ENCODE data around the gene RPAIN. TPM values are rescaled to one million over a fixed set of nuclear protein-coding genes. Genes with fewer than 3 reads are reported as not detected.

The RPAIN gene
- total RNA-seq, 2 experiments from 2014 or later, result 52.4 to 53.7 TPM

DNA sequence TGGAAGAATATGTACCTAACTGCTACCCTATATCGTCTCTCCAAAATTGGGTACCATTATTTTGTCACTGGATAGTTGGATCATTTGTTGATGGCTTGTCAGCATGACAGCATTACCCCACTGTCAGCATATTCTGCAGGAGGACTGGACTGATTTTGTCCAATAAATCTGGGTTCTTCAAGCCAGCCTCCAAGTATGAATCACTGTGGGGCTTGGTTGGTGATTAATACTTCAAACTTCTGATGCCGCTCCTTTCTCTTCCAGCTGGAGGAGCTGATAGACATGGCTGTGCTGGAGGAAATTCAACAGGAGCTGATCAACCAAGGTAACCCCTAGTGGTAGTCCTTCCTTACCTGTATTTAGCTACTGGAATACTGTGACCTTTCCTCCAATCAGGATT is 2.5 kb downstream of the RPAIN start:
- ChIA-PET POLR2A (interaction anchor here (1.0 kb wide), 1 partner anchor 8 kb away, joined by 3 read pairs; no protein-coding TSS in a partner anchor), CTCF (interaction anchor here (0.9 kb wide), 1 partner anchor 17 kb away, joined by 9 read pairs; the partner anchor contains the start of gene C1QBP)

DNA sequence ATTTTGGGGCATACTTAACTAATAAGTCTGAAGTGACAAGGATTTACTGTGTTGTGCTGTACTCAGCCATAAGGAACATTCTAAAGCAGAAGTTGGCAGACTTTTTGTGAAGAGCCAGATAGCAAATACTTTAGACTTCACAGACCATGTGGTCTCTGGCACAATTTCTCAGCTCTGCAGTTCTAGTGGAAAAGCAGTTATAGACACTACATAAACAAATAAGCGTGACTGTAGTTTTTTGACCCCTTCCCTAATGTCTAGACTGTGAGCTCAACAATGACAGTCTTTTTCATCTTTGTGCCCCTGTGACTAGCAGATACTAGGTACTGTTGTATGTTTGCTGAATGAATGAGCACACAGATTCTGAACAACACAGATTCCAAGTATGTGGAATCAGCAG is 4.9 kb downstream of the RPAIN start:
- CTCF ChIA-PET, result no interaction called here
- POLR2A ChIA-PET, result interaction anchor here (0.7 kb wide), 1 partner anchor 11 kb away, joined by 5 read pairs; no protein-coding TSS in a partner anchor

DNA sequence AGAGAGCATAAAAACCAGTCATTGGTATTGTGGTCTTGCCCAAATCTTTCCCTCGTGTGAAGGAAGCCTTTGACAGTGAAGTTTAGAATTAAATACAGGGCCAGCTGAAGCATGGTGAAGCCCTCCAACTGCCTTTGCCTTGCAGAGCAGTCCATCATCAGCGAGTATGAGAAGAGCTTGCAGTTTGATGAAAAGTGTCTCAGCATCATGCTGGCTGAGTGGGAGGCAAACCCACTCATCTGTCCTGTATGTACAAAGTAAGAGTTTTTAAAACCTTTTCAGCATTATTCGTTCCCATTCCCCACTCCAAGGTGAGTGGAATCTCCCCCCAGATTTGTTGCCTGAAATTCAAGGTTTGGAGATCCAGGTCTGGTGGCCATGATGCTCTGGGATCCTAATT is 5.8 kb downstream of the RPAIN start:
- ChIA-PET POLR2A (interaction anchor here (1.1 kb wide), 1 partner anchor 11 kb away, joined by 3 read pairs; no protein-coding TSS in a partner anchor), CTCF (interaction anchor here (6.1 kb wide), 1 partner anchor 13 kb away, joined by 31 read pairs; the partner anchor contains the start of gene C1QBP)

DNA sequence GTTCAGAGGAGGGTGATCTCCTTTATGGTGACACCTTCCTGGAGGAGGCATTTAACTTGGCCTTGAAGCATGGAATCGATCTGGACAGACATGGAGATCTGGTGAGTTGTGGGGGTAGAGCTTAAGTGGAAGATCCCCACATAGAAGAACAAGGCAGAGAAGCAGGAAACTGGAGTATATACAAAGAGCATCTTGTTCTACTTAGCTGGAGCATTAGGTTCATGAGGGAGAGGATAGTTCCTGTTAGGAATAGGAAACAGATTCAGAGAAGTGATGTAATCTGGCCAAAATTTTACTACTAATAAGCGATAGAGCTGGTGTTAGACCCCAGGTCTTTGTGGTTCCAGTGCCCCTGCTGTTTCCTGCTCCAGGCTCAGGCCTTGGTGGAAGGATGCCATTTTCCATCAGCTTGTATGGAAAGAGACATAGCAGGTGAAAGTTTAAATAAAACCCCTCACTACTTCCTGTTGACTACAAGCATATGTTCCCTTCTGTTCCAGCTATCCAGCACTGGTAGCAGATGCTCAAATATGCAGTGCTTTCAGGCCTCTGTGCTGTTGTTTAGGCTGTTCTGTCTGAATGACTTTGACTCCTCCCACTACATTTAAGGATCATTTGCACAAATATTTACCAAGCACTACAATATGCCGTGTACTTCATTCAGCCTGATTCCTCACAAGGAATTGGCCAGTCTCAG is 9.4 kb downstream of the RPAIN start:
- POLR2A ChIA-PET, result interaction anchor here (0.6 kb wide), 1 partner anchor 13 kb away, joined by 4 read pairs; no protein-coding TSS in a partner anchor
- CTCF ChIA-PET, result interaction anchor here (6.1 kb wide), 1 partner anchor 9 kb away, joined by 31 read pairs; the partner anchor contains the start of gene C1QBP

DNA sequence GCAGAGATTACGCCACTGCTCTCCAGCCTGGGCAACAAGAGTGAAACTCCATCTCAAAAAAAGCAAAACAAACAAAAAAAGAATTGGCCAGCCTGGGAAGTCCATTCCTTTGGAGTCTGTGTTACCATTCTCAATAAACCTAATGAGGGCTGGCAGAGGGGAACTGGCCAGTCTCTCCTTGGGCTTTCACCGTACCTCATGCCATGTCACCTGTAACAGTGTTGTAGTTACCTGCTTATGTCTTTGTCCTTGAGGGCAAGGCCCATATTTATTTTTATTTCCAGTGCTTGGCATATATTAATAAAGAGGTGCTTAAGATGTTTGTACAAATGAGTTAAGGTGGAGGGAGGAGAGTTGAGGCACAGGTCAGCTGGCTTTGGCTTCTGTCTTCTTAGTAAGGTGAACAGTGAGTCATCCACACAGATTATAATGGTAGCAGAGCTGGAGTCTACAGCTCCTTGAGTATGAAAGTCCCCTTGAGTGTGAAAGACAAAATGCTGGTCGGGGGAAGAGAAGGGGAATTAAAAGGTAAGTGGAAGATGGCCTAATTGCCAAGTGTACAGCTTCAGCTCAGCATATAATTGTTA is 10.5 kb downstream of the RPAIN start:
- CTCF ChIA-PET, result interaction anchor here (6.1 kb wide), 1 partner anchor 8 kb away, joined by 31 read pairs; the partner anchor contains the start of gene C1QBP
- POLR2A ChIA-PET, result interaction anchor here (0.6 to 1.3 kb wide), 2 partner anchors 8 to 96 kb away, joined by 3 to 5 read pairs; no protein-coding TSS in a partner anchor

DNA sequence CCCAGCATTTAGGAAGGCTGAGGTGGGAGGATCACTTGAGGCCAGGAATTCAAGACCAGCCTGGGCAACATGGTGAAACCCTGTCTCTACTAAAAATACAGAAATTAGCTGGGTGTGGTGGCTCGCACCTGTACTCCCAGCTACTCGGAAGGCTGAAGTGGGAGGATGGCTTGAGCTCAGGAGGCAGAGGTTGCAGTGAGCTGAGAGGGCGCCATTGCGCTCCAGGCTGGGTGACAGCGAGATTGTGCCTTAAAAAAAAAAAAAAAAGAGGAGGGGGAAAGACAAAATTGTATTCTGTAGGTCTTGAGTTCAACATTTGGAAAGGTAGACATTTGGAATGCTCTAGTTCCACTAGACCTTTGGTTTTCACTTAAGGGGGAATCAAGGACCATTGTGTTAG is 11.3 kb downstream of the RPAIN start:
- ChIA-PET POLR2A (interaction anchor here (0.6 to 1.3 kb wide), 3 partner anchors 9 to 96 kb away, joined by 3 to 5 read pairs (median 3); no protein-coding TSS in a partner anchor), CTCF (interaction anchor here (6.1 kb wide), 1 partner anchor 8 kb away, joined by 31 read pairs; the partner anchor contains the start of gene C1QBP)

DNA sequence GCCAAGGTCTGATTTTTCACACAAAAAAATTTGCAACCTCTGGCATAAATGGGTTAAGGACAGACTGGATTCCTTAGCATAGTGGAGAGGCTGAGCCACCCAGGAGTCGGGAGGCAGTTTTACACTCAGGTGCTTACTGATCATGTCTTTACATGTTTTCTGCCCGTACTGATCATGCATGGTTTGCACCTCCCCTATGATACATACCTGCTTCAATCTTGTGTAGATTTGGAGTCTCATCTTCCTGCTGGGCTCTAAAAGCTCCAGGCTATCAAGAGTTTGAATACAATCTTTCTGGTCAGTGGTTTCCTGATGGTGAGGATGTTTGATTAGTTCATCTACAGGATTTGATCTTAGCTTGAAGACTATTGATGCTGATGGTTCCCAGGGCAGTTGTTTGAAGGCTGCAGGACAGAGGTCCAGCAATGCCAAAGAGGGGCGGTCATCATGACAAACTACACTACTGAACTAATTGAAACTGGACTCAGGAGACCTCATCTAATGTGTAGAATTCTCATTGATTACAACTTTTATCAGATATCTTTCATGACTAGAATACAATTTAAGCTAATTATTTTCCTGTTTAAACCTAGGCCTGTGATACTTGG is 12.1 kb downstream of the RPAIN start:
- POLR2A ChIA-PET, result no interaction called here
- CTCF ChIA-PET, result interaction anchor here (1.2 kb wide), 1 partner anchor 18 kb away, joined by 3 read pairs; no protein-coding TSS in a partner anchor

DNA sequence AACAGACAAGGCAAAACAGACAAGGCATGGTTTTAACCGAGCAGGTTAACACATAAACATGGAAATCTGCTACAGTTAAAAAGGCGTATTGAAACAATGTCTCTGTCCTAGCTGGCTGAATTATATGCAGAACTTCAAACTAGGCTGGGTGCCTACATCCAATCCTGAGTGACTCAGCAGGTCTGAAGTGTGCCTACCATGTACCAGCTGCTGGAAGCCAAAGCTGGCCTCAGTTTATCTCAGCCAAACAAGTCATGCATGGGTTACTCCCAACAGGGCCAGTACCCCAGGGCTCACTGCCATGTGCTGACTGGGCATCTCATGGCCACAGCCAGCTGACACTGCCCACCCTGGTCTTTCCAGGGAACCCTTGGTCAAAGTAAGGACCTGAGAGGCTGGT is 15.0 kb downstream of the RPAIN start:
- CTCF ChIA-PET, result no interaction called here

DNA sequence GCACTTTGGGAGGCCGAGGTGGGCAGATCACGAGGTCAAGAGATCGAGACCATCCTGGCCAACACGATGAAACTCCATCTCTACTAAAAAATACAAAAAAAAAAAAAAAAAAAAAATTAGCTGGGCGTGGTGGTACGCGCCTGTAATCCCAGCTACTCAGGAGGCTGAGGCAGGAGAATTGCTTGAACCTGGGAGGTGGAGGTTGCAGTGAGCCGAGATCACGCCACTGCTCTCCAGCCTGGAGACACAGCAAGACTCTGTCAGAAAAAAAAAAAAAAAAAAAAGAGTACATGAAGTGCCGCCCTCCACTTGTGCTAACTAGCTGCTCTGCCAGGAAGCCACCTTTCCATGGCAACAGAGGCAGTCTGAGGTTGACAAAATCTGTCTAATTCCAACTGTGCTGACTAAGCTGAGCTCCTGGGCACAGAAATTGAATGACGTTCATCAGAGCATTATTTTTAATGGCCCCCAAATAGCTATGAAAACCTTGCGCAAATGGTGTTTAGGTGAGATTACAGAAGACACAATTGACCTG is 15.9 kb downstream of the RPAIN start:
- ChIA-PET POLR2A (interaction anchor here (0.6 to 1.6 kb wide), 2 partner anchors 11 to 16 kb away, joined by 5 to 9 read pairs; partner anchors contain the start of genes NUP88 and RPAIN), CTCF (interaction anchor here (0.6 kb wide), 1 partner anchor 109 kb away, joined by 4 read pairs; no protein-coding TSS in a partner anchor)

More for the DNA sequence above, 15.0 kb downstream of the RPAIN start:
- POLR2A ChIA-PET, result no interaction called here

DNA sequence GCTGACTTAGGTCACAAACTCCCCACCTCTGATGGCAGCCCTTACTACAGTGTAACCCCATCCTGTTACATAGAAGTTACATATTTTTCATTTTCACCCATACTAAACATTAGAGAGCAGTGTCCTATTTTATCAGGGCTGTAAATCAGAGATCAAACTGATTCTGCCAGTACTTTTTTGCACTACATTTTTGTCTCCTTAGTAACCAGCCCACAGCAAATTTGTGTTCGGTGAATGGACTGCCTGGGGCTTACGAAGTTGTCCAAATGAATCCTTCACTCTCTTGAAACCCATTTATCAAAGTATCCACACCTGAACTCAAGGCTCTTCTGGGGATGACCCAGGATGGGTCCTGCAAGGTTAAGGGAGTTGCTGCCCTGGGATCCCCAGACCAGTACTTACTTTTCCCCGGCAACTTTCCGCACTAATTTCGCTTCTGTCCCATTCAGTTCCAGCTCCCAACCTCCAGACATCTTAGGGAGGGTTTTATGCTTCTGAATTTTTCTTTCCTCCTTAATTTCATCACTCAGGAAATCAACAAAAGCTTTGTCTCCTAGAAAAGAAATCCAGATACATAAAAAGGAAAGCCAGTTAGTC is 17.8 kb downstream of the RPAIN start:
- ChIA-PET CTCF (interaction anchor here (4.0 kb wide), 1 partner anchor 9 kb away, joined by 31 read pairs; no protein-coding TSS in a partner anchor), POLR2A (no interaction called here)

DNA sequence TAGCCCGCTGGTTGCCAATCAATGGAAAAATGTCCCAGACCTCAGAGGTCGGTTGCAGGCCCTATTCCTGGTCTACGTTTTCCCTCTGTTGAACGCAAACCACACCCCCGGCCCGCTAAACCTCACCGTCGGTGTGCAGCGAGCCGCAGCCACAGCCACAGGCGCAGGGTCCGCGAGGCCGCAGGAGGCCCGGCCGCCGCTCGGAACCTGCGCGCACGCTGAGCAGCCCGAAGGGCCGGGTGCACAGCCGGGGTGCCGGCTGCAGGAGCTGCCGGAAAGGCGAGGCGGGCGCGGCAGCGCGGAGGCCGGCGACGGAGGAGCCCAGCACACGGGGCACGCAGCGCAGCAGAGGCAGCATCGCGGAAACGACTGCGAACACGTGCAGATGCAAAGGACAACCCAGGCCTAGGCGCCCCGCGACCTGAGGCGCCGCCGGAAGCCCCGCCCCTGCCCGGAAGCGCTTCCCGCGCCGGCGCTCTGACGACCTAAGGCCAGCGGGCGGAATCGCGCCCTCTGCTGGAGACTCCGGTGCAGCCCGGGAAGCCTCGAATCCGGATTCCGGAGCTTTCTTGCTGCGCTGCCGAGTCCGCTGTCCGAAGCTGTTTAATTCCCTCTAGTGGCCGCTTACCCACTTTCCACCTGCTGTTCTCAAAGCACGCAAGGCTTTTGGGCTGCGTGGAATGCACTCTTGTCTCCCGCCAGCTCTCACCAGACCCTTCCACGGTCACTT is 18.9 kb downstream of the RPAIN start, which contains the start of gene C1QBP:
Gene C1QBP (minus strand): TSS at position 440 of the 730 bp plus-strand sequence. CDS start 82 bp downstream, at position 358.
- CTCF ChIA-PET, result interaction anchor here (0.6 to 4.0 kb wide), 19 partner anchors 10 to 247 kb away, joined by 3 to 31 read pairs (median 4); partner anchors contain the start of genes DHX33, NUP88 and ZNF594
- POLR2A ChIA-PET, result interaction anchor here (0.6 to 1.4 kb wide), 6 partner anchors 19 to 166 kb away, joined by 3 to 6 read pairs (median 4); partner anchors contain the start of genes DERL2, DHX33, MIS12 and NUP88

DNA sequence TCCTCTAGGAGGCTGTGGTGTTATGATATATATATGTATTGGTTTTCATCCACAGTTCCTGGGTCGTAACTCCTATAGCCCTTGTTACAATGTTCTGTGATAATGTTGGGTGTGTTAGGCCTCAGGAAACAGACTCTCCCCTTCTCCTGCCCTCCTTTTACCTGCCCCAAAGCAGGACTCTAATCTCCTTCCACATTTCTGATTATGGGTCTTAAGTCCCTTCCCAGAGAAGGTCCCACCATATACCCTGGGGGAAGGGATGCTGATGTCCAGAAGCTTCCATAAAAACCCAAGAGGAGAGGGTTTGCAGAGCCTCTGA is 19.4 kb downstream of the RPAIN start:
- CTCF ChIA-PET, result interaction anchor here (0.6 to 4.0 kb wide), 19 partner anchors 11 to 248 kb away, joined by 3 to 31 read pairs (median 4); partner anchors contain the start of genes DHX33, NUP88 and ZNF594
- POLR2A ChIA-PET, result interaction anchor here (0.6 to 1.4 kb wide), 6 partner anchors 20 to 167 kb away, joined by 3 to 6 read pairs (median 4); partner anchors contain the start of genes DERL2, DHX33, MIS12 and NUP88

DNA sequence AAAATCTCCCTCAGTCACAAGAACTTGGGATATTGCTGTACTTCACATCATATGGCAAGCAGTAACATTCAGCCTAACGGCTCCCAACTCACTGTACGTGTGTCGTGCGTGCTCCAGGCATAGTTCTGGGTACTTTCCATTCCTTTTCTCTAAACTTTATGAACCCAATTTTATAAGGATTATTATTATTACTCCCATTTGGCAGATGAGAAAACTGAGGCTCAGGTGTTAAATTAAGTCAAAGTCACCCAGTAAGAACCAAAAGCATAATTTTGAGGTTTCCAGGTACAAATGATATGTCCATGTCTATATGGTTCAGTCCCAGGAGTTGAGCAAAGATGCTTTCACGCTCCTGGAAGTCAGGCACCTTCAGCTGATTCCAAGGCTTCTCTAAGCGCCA is 23.7 kb downstream of the RPAIN start:
- POLR2A ChIA-PET, result no interaction called here
- CTCF ChIA-PET, result interaction anchor here (0.9 kb wide), 1 partner anchor 25 kb away, joined by 3 read pairs; the partner anchor contains the start of gene DHX33

DNA sequence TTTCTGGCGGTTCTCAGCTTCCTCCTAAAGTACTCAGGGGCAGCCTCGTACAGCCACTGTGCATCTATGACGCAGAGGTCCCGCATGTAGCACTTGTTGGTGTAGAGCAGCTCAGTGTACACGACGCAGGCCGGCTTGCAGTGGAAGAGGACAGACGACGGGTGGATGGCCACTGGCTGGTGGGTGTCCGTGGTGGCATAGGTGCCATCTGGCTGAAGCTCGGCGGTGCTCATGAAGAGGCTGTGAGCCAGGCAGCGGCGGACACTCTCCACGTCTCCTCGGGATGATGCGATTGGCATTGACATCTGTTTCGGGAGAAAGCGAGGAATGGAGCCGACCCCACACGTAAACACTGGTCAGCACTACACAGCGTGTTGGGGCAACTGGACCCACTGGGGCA is 24.2 kb downstream of the RPAIN start:
- ChIA-PET POLR2A (no interaction called here), CTCF (interaction anchor here (0.9 kb wide), 1 partner anchor 25 kb away, joined by 3 read pairs; the partner anchor contains the start of gene DHX33)

DNA sequence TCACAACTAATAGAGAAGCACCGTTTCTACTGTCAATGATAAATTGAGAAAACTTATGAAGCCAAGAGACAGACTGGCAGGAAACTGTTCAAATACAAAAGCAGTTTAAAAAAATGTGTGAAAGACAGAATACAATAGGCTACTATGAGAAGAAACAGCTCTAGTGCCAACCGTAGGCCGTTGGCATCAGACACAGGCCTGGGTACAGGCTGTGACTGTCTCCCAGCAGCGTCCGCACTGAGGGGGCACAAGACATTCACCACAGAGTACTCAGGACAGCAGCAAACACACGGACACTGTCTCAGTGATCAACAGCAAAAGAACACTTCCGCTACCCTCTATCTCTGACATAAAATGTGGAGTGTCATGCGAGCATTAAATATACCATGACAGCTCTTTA is 26.8 kb downstream of the RPAIN start:
- CTCF ChIA-PET, result no interaction called here

DNA sequence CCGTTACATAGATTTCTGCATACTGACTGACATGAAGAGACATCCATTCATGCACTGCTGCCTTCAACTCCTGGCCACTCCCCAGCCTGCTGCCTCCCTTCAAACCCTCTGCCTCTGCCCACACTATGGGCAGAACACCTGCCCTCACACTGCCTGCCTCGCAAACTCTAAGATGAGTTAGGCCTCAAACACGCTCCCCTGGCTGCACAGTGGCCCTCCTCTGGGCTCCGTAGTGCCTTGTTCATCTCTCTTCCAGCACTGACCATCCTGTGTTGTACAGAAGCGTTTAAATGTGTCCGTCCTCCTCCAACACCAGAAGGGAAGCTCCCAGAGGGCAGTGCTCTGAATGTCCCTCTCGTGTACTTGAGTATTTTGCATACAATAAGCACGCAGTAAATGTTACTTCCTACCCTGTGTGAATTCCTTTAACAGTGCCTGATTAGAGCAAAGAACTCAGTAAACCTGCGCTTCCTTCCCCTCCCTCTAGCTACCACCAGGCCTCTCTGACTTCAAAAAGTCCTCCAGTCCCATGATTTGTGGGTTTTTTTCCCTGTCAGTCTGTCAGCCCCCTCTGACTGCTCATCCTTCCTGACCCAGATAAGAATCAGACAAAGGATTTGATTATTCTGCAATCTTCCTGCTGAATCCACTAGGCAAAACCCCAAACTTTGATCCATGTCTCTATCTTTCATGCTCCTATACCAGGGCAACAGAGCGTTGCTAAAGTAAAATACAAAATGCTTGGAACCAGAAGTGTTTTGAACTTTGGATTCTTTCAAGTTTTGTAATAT is 44.9 kb downstream of the RPAIN start:
- CTCF ChIA-PET, result interaction anchor here (1.0 to 1.1 kb wide), 2 partner anchors 24 to 26 kb away, joined by 3 read pairs; no protein-coding TSS in a partner anchor
- POLR2A ChIA-PET, result no interaction called here

More for the DNA sequence above, 26.8 kb downstream of the RPAIN start:
- POLR2A ChIA-PET, result no interaction called here

DNA sequence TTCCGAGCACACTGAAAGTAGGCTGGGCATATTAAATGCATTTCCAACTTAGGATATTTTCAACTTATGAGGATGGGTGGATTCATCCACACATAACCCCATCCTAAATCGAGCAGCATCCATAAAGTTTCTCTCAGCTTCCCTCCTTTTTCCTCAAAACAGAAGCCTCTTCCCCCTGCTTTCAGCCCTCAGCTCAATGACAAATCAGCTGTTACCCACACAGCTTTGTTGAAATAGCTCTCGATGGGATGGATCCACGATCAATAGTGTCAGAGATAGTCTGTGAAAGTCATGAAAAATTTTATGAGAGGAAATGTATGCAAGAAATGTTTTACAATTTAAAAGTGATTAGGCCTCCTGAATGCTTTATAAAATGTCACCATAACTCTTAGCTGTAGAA is 46.3 kb downstream of the RPAIN start:
- POLR2A ChIA-PET, result interaction anchor here (1.2 kb wide), 1 partner anchor 48 kb away, joined by 3 read pairs; no protein-coding TSS in a partner anchor
- CTCF ChIA-PET, result interaction anchor here (1.2 kb wide), 1 partner anchor 27 kb away, joined by 7 read pairs; the partner anchor contains the start of gene C1QBP

Measured in activated CD8-positive, alpha-beta memory T cell treated with anti-CD3 and anti-CD28 coated beads for 36 hours (primary cell).